Endothelial cell of umbilical vein (primary cell): ENCODE measurements around the gene OGFOD2. TPM values are rescaled to one million over a fixed set of nuclear protein-coding genes. Genes with fewer than 3 reads are reported as not detected.

ENCODE experiments used
- BruUV-seq: library from RNA; stranded (reverse); fragments of 400-500 nt; replicated peaks from 2 replicates; lab custom pipeline; 2021; lab: Mats Ljungman, UMichigan
- CTCF ChIA-PET: fragments of 300-600, 350-600 bp; sonication (Branson Sonifier 250); formaldehyde crosslinking; loops from one replicate; lab custom pipeline; 2021; ENCODE audit warnings: antibody characterized with exemption, inconsistent platforms; lab: Charles Lee
- POLR2A ChIA-PET: fragments of 300-600, 350-600 bp; sonication (Branson Sonifier 250); formaldehyde crosslinking; loops from one replicate; lab custom pipeline; 2021; ENCODE audit warnings: antibody characterized with exemption, inconsistent platforms; lab: Charles Lee
- DNase-seq: peaks from one replicate; pipeline ENCODE4 v3.0.0-alpha.2; 2011; ENCODE audit warnings: low read depth, low spot score
- FAIRE-seq: peaks from 2 replicates; lab custom pipeline; 2011; peaks lifted over from hg19 to GRCh38; lab: Jason Lieb, UNC
- H2AFZ ChIP-seq: 2 replicates; pipeline ENCODE4 v1.6.0; 2012; ENCODE audit warnings: low read depth, low read length, control low read depth, inconsistent platforms
- H3K27ac ChIP-seq: 2 replicates; pipeline ENCODE4 v1.5.1; 2011; ENCODE audit warnings: low read depth, mild to moderate bottlenecking, control low read depth, low read length, moderate library complexity; ENCODE audit not compliant: insufficient read depth
- H3K27me3 ChIP-seq, 2 experiments: 2 replicates each; pipeline versions ENCODE4 v1.6.0 to v1.6.1; 2011; ENCODE audit warnings: low read length in 2 of 2, mixed read lengths in 1 of 2; ENCODE audit not compliant: control insufficient read depth in 2 of 2, insufficient read depth in 2 of 2
- H3K36me3 ChIP-seq, 2 experiments: 2 replicates in 1 of 2; 3 replicates in 1 of 2; pipeline ENCODE4 v1.5.1; 2011; ENCODE audit warnings: low read length in 2 of 2, mild to moderate bottlenecking in 1 of 2, moderate library complexity in 1 of 2; ENCODE audit not compliant: control insufficient read depth in 2 of 2, insufficient read depth in 2 of 2; ENCODE audit errors: extremely low read depth in 1 of 2
- H3K4me1 ChIP-seq: 3 replicates; pipeline ENCODE4 v1.5.1; 2011; ENCODE audit warnings: mild to moderate bottlenecking, low read length; ENCODE audit not compliant: control insufficient read depth, insufficient read depth; ENCODE audit errors: extremely low read depth
- H3K4me2 ChIP-seq: 2 replicates; pipeline ENCODE4 v1.6.1; 2011; ENCODE audit warnings: low read length, control low read depth, mixed read lengths; ENCODE audit not compliant: insufficient read depth
- H3K4me3 ChIP-seq, 3 experiments: fragments of 200-600 bp in 1 of 3; sonication (generic), shearing (Covaris generic) in 1 of 3; replicated peaks in 1 of 3; 2 replicates each; pipeline ENCODE4 v1.5.1; 2011 to 2016; ENCODE audit warnings: control low read depth in 3 of 3, low read length in 3 of 3, mild to moderate bottlenecking in 2 of 3, inconsistent platforms in 1 of 3, low read depth in 1 of 3, moderate library complexity in 1 of 3; ENCODE audit not compliant: insufficient read depth in 1 of 3
- H3K79me2 ChIP-seq: 2 replicates; pipeline ENCODE4 v1.6.0; 2012; ENCODE audit warnings: low read length, inconsistent platforms; ENCODE audit not compliant: control insufficient read depth, insufficient read depth
- H3K9ac ChIP-seq: replicated peaks from 2 replicates; pipeline ENCODE3; 2011; ENCODE audit warnings: low read length, control low read depth; ENCODE audit not compliant: insufficient read depth; ENCODE audit errors: extremely low read depth
- H3K9me1 ChIP-seq: replicated peaks from 3 replicates; pipeline ENCODE4 v1.6.0; 2011; ENCODE audit warnings: mild to moderate bottlenecking, low read length; ENCODE audit not compliant: control insufficient read depth, insufficient read depth; ENCODE audit errors: extremely low read depth
- H3K9me3 ChIP-seq: replicated peaks from 2 replicates; pipeline ENCODE4 v1.5.1; 2012; ENCODE audit warnings: low read length, inconsistent platforms; ENCODE audit not compliant: control insufficient read depth, insufficient read depth
- H4K20me1 ChIP-seq: replicated peaks from 2 replicates; pipeline ENCODE3; 2011; ENCODE audit warnings: mild to moderate bottlenecking, low read length; ENCODE audit not compliant: control insufficient read depth, insufficient read depth; ENCODE audit errors: extremely low read depth
- EZH2 ChIP-seq: IDR thresholded peaks from 2 replicates; pipeline ENCODE4 v1.6.1; 2012; ENCODE audit warnings: borderline replicate concordance, low read depth, mild to moderate bottlenecking, moderate library complexity, low read length, inconsistent platforms; ENCODE audit not compliant: severe bottlenecking
- FOS ChIP-seq: IDR thresholded peaks from 2 replicates; pipeline ENCODE4 v1.6.1; 2011; ENCODE audit warnings: mild to moderate bottlenecking, low read length, moderate library complexity, borderline replicate concordance; ENCODE audit not compliant: insufficient read depth
- GATA2 ChIP-seq: IDR thresholded peaks from 2 replicates; pipeline ENCODE4 v1.7.0; 2011; ENCODE audit warnings: low read depth, mild to moderate bottlenecking, moderate library complexity, mixed read lengths, low read length; ENCODE audit not compliant: insufficient read length, insufficient read depth
- JUN ChIP-seq: IDR thresholded peaks from 2 replicates; pipeline ENCODE4 v1.6.1; 2011; ENCODE audit warnings: borderline replicate concordance, low read depth; ENCODE audit not compliant: insufficient read length, insufficient read depth
- MYC ChIP-seq: IDR thresholded peaks from one replicate; pipeline ENCODE4 v1.6.1; 2011; ENCODE audit warnings: mild to moderate bottlenecking, low read depth, low read length
- POLR2A ChIP-seq: IDR thresholded peaks from 2 replicates; pipeline ENCODE4 v1.6.1; 2012; ENCODE audit warnings: low read depth, mild to moderate bottlenecking, control low read depth, low read length
- POLR2AphosphoS5 ChIP-seq: IDR thresholded peaks from 2 replicates; pipeline ENCODE4 v1.6.1; 2012; ENCODE audit warnings: low read depth, mild to moderate bottlenecking, control low read depth, low read length, moderate library complexity; ENCODE audit not compliant: insufficient read depth
- dilution Hi-C: fragments of 300-500 bp; cut with MboI; formaldehyde crosslinking; loops from one replicate; pipeline ENCODE4 v1.15.0; 2019; ENCODE audit warnings: low sequenced_read_pairs; ENCODE audit not compliant: extremely low pct_ligation_motif_present
- intact Hi-C: fragments of 100-400 bp; cut with micrococcal nuclease; formaldehyde crosslinking; loops from one replicate; pipeline ENCODE4 v1.10.0; 2022
- polyA plus RNA-seq, 4 experiments: library from polyadenylated mRNA; depleted of rRNA in 3 of 4; stranded (reverse) in 3 of 4; unstranded in 1 of 4; fragments of >200 nt; gene quantifications; 2 replicates each; pipeline versions ENCODE4 v1.2.1 to v1.2.3, GENCODE V29; 2011 to 2012; ENCODE audit warnings: missing spikeins in 1 of 4
- total RNA-seq: library from RNA; stranded (reverse); gene quantifications from 2 replicates; pipeline ENCODE4 v1.2.3, GENCODE V29; 2021
- TF ChIP-seq, protein P1 (sequence below): IDR thresholded peaks from 2 replicates; pipeline ENCODE4 v1.6.1; 2011; ENCODE audit not compliant: insufficient read depth, insufficient read length
- TF ChIP-seq, protein P2 (sequence below), 2 donors: IDR thresholded peaks; 1 replicate in 1 of 2; 2 replicates in 1 of 2; pipeline ENCODE4 v1.5.1; 2011; ENCODE audit warnings: low read length in 2 of 2, mild to moderate bottlenecking in 2 of 2, moderate library complexity in 2 of 2, control low read depth in 1 of 2, inconsistent platforms in 1 of 2, low read depth in 1 of 2; ENCODE audit not compliant: insufficient read depth in 1 of 2; ENCODE audit errors: extremely low read depth in 1 of 2

Gene OGFOD2
- total and polyA plus RNA-seq, 2 donors (not counting 3 experiments of a cell fraction or from before 2014, with no cell fraction given), result 16.8 to 24.1 TPM

DNA sequence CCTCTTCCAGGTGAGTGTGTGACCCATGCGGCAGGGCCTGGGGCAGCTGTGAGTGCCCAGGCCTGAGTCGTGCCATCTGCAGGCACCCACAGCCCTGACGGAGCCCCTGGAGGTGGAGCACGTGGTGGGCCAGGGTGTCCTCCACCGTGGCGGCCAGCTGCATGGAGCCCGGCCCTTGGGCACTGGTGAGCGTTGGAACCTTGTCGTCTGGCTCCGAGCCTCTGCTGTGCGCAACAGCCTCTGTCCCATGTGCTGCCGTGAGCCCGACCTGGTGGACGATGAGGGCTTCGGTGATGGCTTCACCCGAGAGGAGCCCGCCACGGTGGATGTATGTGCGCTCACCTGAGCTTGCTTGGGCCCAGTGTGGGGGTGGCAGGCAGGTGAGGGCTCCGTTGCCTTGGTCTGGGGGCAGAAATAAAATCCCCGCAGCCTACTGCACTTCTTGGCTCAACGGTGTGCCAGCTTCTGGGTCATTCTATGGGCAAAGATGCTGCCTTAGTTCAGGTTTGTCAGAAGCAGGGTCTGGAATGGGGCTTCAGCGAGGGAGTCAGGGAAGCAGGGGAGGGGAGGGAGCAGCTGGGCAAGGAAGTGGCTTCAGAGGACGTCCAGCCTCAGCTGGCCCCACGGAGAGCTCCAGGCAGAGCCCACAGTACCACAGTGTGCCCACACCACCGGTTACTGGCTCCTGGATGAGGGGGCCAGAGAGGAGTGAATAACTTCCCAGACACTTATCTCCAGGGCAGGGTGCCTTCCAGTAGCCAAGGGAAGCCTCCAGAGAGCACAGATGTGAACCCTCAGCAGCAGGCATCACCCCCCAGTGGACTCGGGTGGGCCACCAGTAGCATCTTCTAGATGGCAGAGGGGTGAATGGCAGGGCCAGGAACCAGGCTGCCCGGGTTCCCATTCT, 4.2 kb downstream of the OGFOD2 start:
- CTCF ChIA-PET, result interaction anchor here (0.8 to 2.0 kb wide), 6 partner anchors 11 to 259 kb away, joined by 3 to 5 read pairs (median 4); no protein-coding TSS in a partner anchor
- TF ChIP-seq, protein P1, sequence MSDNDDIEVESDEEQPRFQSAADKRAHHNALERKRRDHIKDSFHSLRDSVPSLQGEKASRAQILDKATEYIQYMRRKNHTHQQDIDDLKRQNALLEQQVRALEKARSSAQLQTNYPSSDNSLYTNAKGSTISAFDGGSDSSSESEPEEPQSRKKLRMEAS, result no peak
- TF ChIP-seq JUN, result no peak
- peak overlapping the region; percentile 67 for H2AFZ ChIP-seq

DNA sequence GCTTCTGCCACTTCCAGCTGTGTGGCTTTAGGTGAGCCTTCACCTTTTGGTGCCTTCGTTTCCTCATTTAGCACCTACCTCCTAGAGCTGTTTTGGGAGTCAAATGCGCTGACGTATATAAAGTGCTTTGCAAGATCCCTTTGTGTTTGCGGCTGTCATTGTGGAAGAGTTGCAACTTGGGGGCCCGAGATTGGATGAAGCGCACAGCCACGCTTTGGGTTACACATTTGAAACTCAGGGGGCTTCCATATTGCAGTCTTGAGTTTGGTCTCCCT, 4.8 kb downstream of the OGFOD2 start:
- intact Hi-C loops (no loop called here), dilution Hi-C loops (no loop called here)
- Histone ChIP-seq H3K4me3 (peak overlapping the region; percentile 48 to 83 (median 60)), H3K27ac (peak overlapping the region; percentile 78), H3K9ac (peak overlapping the region; percentile 90), H3K9me3 (no peaks in the 10 kb centered on the region), H3K4me2 (peak overlapping the region; percentile 88), H2AFZ (peak overlapping the region; percentile 67), H4K20me1 (no peaks in the 10 kb centered on the region), H3K36me3 (peaks cover 0 to 9% of the 10 kb centered on the region in 2 experiments), H3K4me1 (peaks cover 41% of the 10 kb centered on the region), H3K27me3 (no peaks in the 10 kb centered on the region), H3K9me1 (no peaks in the 10 kb centered on the region), H3K79me2 (peaks cover 25% of the 10 kb centered on the region)
- TF ChIP-seq EZH2 (no peak), POLR2A (no peak), MYC (no peak), POLR2AphosphoS5 (no peak), JUN (no peak), GATA2 (no peak), FOS (no peak)
- TF ChIP-seq, protein P1, result no peak
- TF ChIP-seq, protein P2, sequence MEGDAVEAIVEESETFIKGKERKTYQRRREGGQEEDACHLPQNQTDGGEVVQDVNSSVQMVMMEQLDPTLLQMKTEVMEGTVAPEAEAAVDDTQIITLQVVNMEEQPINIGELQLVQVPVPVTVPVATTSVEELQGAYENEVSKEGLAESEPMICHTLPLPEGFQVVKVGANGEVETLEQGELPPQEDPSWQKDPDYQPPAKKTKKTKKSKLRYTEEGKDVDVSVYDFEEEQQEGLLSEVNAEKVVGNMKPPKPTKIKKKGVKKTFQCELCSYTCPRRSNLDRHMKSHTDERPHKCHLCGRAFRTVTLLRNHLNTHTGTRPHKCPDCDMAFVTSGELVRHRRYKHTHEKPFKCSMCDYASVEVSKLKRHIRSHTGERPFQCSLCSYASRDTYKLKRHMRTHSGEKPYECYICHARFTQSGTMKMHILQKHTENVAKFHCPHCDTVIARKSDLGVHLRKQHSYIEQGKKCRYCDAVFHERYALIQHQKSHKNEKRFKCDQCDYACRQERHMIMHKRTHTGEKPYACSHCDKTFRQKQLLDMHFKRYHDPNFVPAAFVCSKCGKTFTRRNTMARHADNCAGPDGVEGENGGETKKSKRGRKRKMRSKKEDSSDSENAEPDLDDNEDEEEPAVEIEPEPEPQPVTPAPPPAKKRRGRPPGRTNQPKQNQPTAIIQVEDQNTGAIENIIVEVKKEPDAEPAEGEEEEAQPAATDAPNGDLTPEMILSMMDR (IDR thresholded peaks at IDR 0.05; ENCODE audit: extremely low read depth in 1 of 2, insufficient read depth in 1 of 2, low read depth in 1 of 2, low read length in 2 of 2), result no peak
- CTCF ChIA-PET, result interaction anchor here (1.4 to 2.0 kb wide), 5 partner anchors 12 to 258 kb away, joined by 3 to 5 read pairs (median 4); no protein-coding TSS in a partner anchor
- POLR2A ChIA-PET, result no interaction called here
- DNase-seq, result no peak
- BruUV-seq, result no TSS peak
- peak; percentile 69 for FAIRE-seq

More for the DNA sequence above, 4.2 kb downstream of the OGFOD2 start:
- H3K27ac ChIP-seq, result peak overlapping the region; percentile 78
- peaks cover 0 to 9% of the 10 kb centered on the region in 2 experiments for H3K36me3 ChIP-seq
- no peaks in the 10 kb centered on the region for H3K9me1 ChIP-seq
- no peaks in the 10 kb centered on the region for H3K9me3 ChIP-seq
- peaks cover 35% of the 10 kb centered on the region for H3K4me1 ChIP-seq
- peaks cover 25% of the 10 kb centered on the region for H3K79me2 ChIP-seq
- dilution Hi-C loops (no loop called here), intact Hi-C loops (no loop called here)
- POLR2A ChIA-PET, result interaction anchor here (1.3 kb wide), 1 partner anchor 254 kb away, joined by 3 read pairs; the partner anchor contains the start of gene MTRFR
- no TSS peak for BruUV-seq
- DNase-seq (no peak), FAIRE-seq (no peak)
- no peaks in the 10 kb centered on the region for H3K27me3 ChIP-seq
- peak overlapping the region; percentile 90 for H3K9ac ChIP-seq
- H3K4me3 ChIP-seq, result peak overlapping the region in 2 of 3 experiments; percentile 60 to 83
- no peaks in the 10 kb centered on the region for H4K20me1 ChIP-seq
- H3K4me2 ChIP-seq, result peak overlapping the region; percentile 88
